ENCODE results near the gene NAPEPLD.
A peak's percentile ranks its signal among the peaks of the same experiment; 100 is the strongest.
"Not testable (repeated sequence)": the region's sequence is repeated elsewhere in the genome, so short reads cannot be mapped to it uniquely, and the experiment has no call there.

Gene NAPEPLD

DNA sequence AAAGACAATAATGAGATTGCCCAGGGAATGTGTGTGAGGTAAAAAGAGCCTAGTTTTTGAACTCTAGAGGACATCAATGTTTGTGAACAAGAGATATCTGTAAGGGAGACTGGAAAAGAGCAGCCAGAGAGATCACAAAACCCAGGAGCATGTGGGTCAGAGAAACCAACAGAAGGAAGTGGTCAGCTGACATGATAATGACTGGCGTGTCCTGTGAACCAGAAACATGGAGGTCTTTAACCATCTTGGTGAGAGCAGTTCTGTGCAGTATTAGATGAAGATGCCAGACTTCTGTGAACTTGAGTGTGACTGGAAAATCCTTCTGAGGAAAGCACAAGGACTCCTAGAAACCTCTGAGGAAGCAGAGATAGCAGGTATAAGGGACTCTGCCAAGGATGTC is 10.2 kb upstream of the NAPEPLD start:
- not testable (repeated sequence) for H3K4me1 ChIP-seq (ENCODE audit: control insufficient read depth, insufficient read depth, low read length); H3K36me3 ChIP-seq (ENCODE audit: control insufficient read depth, insufficient read depth, low read length)

DNA sequence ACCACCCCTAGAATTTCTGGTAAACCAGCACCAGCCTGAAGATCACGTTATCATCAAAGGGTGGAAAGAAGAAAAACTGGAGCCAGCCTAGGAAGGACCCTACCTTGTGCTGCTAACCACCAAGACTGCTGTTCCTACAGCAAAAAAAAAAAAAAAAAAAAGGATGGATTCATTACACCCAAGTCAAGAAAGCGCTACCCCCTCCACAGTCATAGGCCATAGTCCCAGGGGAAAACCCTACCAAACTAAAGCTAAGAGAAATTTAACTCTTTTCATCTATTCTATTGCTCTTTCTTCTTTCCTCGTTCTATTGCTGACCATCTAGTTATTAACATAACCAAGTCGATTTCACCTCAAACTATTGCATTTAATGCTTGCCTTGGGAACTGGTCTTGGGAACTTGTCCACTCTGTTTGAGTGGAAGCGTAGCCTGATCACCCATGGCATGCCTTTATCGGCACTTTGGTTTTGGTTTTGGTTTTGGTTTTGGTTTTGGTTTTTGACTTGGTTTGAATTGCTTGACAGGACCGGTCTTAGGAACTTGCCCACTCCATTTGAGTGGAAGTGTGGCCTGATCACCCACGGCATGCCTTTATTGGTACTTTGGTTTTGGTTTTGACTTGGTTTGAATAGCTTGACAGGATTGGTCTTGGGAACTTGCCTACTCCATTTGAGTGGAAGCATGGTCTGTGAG is 6.6 kb upstream of the NAPEPLD start:
- not testable (repeated sequence) for H3K4me1 ChIP-seq (ENCODE audit: control insufficient read depth, insufficient read depth, low read length); H3K27ac ChIP-seq (ENCODE audit: insufficient read depth, low read depth, low read length, poor library complexity, severe bottlenecking); H3K9me3 ChIP-seq (ENCODE audit: control insufficient read depth, low read length); H3K4me3 ChIP-seq (ENCODE audit: insufficient read depth, low read depth, low read length); H3K36me3 ChIP-seq (ENCODE audit: control insufficient read depth, insufficient read depth, low read length); H3K27me3 ChIP-seq (ENCODE audit: control insufficient read depth, insufficient read depth, low read length, poor library complexity, severe bottlenecking)
- 90 to 93% methylated on average over 8 of the region's 8 CpGs for WGBS, 2 experiments

More for the DNA sequence above, 10.2 kb upstream of the NAPEPLD start:
- not testable (repeated sequence) for H3K4me3 ChIP-seq (ENCODE audit: insufficient read depth, low read depth, low read length); H3K9me3 ChIP-seq (ENCODE audit: control insufficient read depth, low read length); H3K27me3 ChIP-seq (ENCODE audit: control insufficient read depth, insufficient read depth, low read length, poor library complexity, severe bottlenecking); H3K27ac ChIP-seq (ENCODE audit: insufficient read depth, low read depth, low read length, poor library complexity, severe bottlenecking)
- 88 to 97% methylated on average over 1 of the region's 1 CpG for WGBS, 2 experiments

DNA sequence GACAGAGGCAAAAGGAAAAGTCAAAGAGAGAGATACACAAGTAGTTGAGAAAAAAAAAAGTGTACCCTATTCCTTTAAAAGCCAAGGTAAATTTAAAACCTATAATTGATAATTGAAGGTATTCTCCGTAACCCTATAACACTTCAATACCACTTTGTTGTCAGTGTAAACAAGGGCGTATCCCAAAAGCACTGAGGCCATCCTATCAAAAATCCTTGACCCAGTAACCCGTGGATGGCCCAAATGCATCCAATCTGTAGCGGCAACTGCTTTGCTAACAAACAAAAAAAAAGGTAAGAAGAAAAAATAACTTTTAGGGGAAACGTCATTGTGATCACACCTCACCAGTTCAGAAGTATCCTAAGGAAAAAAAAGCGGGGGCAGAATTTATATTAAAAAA is 5.1 kb upstream of the NAPEPLD start:
- 91 to 96% methylated on average over 3 to 6 of the region's 6 CpGs for WGBS, 2 experiments
- H3K27me3 ChIP-seq (ENCODE audit: control insufficient read depth, insufficient read depth, low read length, poor library complexity, severe bottlenecking), result no peaks in the 10 kb centered on the region

DNA sequence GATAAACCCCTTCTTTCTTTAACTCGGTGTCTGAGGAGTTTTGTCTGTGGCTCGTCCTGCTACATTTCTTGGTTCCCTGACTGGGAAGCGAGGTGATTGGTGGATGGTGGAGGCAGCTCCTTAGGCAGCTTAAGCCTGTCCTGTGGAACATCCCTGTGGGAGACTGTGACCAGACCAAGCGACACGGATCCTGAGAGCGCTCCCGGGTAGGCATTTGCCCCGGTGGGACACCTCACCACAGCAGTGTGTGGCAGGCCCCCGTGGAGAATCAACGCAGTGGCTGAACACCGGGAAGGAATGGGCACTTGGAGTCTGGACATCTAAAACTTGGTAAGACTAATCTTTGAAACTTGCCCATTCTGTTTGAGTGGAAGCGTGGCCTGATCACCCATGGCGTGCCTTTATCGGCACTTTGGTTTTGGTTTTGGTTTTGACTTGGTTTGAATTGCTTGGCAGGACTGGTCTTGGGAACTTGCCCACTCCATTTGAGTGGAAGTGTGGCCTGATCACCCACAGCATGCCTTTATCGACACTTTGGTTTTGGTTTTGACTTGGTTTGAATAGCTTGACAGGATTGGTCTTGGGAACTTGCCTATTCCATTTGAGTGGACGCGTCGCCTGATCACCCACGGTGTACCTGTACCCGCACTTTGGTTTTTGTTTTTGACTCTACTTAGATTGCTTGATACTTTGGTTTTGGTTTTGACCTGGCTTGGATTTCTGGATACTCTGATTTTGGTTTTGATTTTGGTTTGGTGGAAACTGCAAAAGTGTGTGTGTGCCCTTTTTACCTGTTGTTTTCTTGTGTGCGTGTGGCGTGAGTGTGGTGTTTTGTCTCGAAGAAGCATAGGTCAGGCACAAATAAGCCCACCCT is 4.1 kb upstream of the NAPEPLD start:
- 95 to 96% methylated on average over 23 of the region's 23 CpGs for WGBS, 2 experiments
- H3K36me3 ChIP-seq (ENCODE audit: control insufficient read depth, insufficient read depth, low read length); H3K27me3 ChIP-seq (ENCODE audit: control insufficient read depth, insufficient read depth, low read length, poor library complexity, severe bottlenecking); H3K4me1 ChIP-seq (ENCODE audit: control insufficient read depth, insufficient read depth, low read length); H3K9me3 ChIP-seq (ENCODE audit: control insufficient read depth, low read length); H3K4me3 ChIP-seq (ENCODE audit: insufficient read depth, low read depth, low read length); H3K27ac ChIP-seq (ENCODE audit: insufficient read depth, low read depth, low read length, poor library complexity, severe bottlenecking): not testable (repeated sequence)

More for the DNA sequence above, 5.1 kb upstream of the NAPEPLD start:
- Histone ChIP-seq H3K27ac (ENCODE audit: insufficient read depth, low read depth, low read length, poor library complexity, severe bottlenecking) (no peak overlapping the region), H3K36me3 (ENCODE audit: control insufficient read depth, insufficient read depth, low read length) (no peaks in the 10 kb centered on the region), H3K4me3 (ENCODE audit: insufficient read depth, low read depth, low read length) (no peak overlapping the region), H3K9me3 (ENCODE audit: control insufficient read depth, low read length) (no peaks in the 10 kb centered on the region), H3K4me1 (ENCODE audit: control insufficient read depth, insufficient read depth, low read length) (no peaks in the 10 kb centered on the region)

DNA sequence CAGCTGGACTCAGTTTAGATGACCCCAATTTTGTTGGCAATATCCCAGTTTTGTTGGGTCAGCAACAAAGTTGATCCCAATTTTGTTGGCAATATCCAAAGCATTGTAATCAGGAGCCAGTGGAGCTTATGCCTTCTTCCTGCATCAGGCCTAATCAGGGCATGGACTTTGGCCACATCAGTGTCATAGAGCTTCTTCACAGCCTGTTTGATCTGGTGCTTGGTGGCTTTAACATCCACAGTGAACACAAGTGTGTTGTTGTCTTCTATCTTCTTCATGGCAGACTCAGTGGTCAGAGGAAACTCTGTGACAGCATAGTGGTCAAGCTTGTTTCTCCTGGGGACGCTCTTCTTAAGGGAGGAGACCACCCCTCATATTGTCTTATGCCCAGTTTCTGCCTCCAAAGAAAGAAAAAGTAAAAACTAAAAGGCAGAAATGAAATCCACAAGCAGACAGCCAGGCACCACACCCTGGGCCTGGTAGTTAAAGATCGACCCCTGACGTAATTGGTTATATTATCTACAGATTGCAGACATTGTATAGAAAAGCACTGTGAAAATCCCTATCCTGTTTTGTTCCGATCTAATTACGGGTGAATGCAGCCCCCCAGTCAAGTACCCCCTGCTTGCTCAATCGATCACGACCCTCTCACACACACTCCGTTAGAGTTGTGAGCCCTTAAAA is 3.2 kb upstream of the NAPEPLD start:
- 94 to 95% methylated on average over 8 of the region's 8 CpGs for WGBS, 2 experiments

DNA sequence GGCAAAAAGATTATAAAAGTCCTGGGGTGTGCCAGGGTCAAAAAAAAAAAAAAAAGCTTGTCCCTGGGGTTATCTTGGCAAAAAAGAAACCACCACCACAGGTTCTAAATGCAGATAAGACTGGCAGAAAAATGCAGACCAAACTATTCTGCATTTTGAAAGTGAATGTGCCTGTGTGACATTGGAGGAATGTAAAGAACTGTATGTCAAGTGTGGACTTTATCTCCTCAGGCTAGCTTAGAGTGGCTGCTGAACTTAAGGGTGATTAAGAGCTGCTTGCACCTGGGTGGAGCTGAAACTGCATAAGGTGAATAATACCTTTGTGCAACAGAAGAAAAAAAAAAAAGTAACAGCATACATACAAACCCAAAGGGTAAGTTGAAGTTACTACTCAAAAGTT is 1.3 kb upstream of the NAPEPLD start:
- Histone ChIP-seq H3K27ac (ENCODE audit: insufficient read depth, low read depth, low read length, poor library complexity, severe bottlenecking) (no peak overlapping the region), H3K27me3 (ENCODE audit: control insufficient read depth, insufficient read depth, low read length, poor library complexity, severe bottlenecking) (no peaks in the 10 kb centered on the region), H3K9me3 (ENCODE audit: control insufficient read depth, low read length) (no peaks in the 10 kb centered on the region), H3K4me3 (ENCODE audit: insufficient read depth, low read depth, low read length) (no peak overlapping the region), H3K36me3 (ENCODE audit: control insufficient read depth, insufficient read depth, low read length) (no peaks in the 10 kb centered on the region), H3K4me1 (ENCODE audit: control insufficient read depth, insufficient read depth, low read length) (peaks cover 10% of the 10 kb centered on the region)

More for the DNA sequence above, 3.2 kb upstream of the NAPEPLD start:
- not testable (repeated sequence) for H3K9me3 ChIP-seq (ENCODE audit: control insufficient read depth, low read length); H3K36me3 ChIP-seq (ENCODE audit: control insufficient read depth, insufficient read depth, low read length); H3K27ac ChIP-seq (ENCODE audit: insufficient read depth, low read depth, low read length, poor library complexity, severe bottlenecking); H3K4me3 ChIP-seq (ENCODE audit: insufficient read depth, low read depth, low read length); H3K27me3 ChIP-seq (ENCODE audit: control insufficient read depth, insufficient read depth, low read length, poor library complexity, severe bottlenecking); H3K4me1 ChIP-seq (ENCODE audit: control insufficient read depth, insufficient read depth, low read length)

DNA sequence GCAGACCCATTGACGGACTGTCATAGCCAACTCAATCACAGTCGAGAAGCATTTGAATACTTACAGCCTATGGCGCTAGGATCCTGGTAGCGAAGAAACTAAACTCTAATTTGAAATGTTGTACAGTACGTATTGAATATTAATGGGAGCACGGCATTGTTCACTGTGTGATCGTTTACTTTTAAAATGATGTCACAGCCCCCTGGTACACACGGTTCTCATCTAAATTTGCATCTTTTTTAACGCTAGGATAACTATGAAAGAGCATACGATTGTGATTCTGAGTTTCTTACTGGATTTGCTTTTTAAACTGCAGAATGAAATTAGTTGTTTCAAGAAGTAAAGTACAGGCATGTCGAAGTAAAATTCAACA is 895 bp upstream of the NAPEPLD start:
- Histone ChIP-seq H3K4me3 (ENCODE audit: insufficient read depth, low read depth, low read length) (peak overlapping the region; percentile 74), H3K27ac (ENCODE audit: insufficient read depth, low read depth, low read length, poor library complexity, severe bottlenecking) (no peak overlapping the region), H3K27me3 (ENCODE audit: control insufficient read depth, insufficient read depth, low read length, poor library complexity, severe bottlenecking) (no peaks in the 10 kb centered on the region)

DNA sequence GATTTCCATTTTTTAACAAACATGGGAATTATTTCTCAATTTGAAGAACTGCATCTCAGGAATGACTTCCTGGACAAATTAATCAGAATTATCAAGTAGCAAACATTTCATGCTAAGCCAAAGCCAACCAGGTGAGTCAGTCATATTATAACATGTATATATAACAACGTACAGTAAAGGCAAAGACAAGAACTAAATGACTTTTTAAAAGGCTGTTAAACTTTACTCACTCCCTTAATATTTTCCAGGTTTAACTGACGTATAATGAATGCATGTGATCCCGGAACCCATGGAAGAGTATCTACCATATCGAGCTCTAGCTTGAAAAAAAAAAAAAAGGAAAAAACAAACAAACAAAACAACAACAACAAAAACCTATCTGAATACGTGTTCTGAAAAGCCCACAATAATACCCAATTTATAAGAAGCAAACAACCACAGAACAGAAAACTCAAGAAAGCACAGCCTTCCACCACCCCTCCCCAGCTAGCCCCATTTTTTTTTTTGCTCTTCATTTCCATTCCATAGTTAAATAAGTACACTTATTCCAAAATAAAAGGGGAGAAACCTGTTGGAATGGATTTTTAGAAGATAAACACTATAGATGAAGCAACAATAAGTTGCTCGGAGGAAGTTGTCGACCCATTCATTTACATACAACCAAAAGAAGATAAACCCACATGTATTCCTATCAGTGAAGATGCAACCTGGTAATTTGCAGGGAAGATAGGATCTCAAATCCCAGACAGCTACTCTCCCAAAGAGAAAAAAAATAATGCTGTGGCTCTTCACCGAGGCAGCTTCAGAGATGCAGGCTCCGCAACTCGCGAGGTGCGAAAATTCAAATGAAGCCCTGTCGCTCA is 537 bp downstream of the NAPEPLD start:
- peaks cover 10% of the 10 kb centered on the region for H3K4me1 ChIP-seq (ENCODE audit: control insufficient read depth, insufficient read depth, low read length)
- H3K27me3 ChIP-seq (ENCODE audit: control insufficient read depth, insufficient read depth, low read length, poor library complexity, severe bottlenecking), result no peaks in the 10 kb centered on the region
- no peaks in the 10 kb centered on the region for H3K9me3 ChIP-seq (ENCODE audit: control insufficient read depth, low read length)
- 13% methylated on average over 13 of the region's 13 CpGs for WGBS, 2 experiments
- no peaks in the 10 kb centered on the region for H3K36me3 ChIP-seq (ENCODE audit: control insufficient read depth, insufficient read depth, low read length)
- H3K4me3 ChIP-seq (ENCODE audit: insufficient read depth, low read depth, low read length), result peak overlapping the region; percentile 74
- H3K27ac ChIP-seq (ENCODE audit: insufficient read depth, low read depth, low read length, poor library complexity, severe bottlenecking), result peak overlapping the region; percentile 91

More for the DNA sequence above, 895 bp upstream of the NAPEPLD start:
- 95 to 96% methylated on average over 11 of the region's 11 CpGs for whole genome bisulfite sequencing, 2 experiments
- Histone ChIP-seq H3K4me1 (ENCODE audit: control insufficient read depth, insufficient read depth, low read length) (peaks cover 10% of the 10 kb centered on the region), H3K36me3 (ENCODE audit: control insufficient read depth, insufficient read depth, low read length) (no peaks in the 10 kb centered on the region), H3K9me3 (ENCODE audit: control insufficient read depth, low read length) (no peaks in the 10 kb centered on the region)

DNA sequence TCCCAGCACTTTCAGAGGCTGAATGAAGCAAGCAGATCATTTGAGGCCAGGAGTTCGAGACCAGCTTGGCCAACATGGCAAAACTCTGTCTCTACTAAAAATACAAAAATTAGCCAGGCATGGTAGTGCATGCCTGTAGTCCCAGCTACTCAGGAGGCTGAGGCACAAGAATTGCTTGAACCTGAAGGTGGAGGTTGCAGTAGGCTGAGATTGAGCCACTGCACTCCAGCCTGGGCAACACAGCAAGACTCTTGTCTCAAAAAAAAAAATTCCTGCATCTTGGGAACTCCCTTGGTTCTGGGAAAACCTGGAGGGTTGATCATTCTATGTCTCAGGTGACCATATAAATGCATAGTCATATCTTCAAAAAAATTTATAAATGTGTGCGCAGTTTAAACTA is 4.1 kb downstream of the NAPEPLD start:
- H3K9me3 ChIP-seq (ENCODE audit: control insufficient read depth, low read length); H3K4me3 ChIP-seq (ENCODE audit: insufficient read depth, low read depth, low read length); H3K36me3 ChIP-seq (ENCODE audit: control insufficient read depth, insufficient read depth, low read length); H3K4me1 ChIP-seq (ENCODE audit: control insufficient read depth, insufficient read depth, low read length); H3K27me3 ChIP-seq (ENCODE audit: control insufficient read depth, insufficient read depth, low read length, poor library complexity, severe bottlenecking); H3K27ac ChIP-seq (ENCODE audit: insufficient read depth, low read depth, low read length, poor library complexity, severe bottlenecking): not testable (repeated sequence)
- 93 to 96% methylated on average over 2 of the region's 2 CpGs for WGBS, 2 experiments

Data from ectodermal cell (in vitro differentiated cells).